Measurements from ENCODE around the gene TBC1D20. TPM values are rescaled to one million over a fixed set of nuclear protein-coding genes. Genes with fewer than 3 reads are reported as not detected.

The TBC1D20 gene
- total RNA-seq, 2 experiments from 2014 or later = 15.7 to 16.1 TPM

DNA sequence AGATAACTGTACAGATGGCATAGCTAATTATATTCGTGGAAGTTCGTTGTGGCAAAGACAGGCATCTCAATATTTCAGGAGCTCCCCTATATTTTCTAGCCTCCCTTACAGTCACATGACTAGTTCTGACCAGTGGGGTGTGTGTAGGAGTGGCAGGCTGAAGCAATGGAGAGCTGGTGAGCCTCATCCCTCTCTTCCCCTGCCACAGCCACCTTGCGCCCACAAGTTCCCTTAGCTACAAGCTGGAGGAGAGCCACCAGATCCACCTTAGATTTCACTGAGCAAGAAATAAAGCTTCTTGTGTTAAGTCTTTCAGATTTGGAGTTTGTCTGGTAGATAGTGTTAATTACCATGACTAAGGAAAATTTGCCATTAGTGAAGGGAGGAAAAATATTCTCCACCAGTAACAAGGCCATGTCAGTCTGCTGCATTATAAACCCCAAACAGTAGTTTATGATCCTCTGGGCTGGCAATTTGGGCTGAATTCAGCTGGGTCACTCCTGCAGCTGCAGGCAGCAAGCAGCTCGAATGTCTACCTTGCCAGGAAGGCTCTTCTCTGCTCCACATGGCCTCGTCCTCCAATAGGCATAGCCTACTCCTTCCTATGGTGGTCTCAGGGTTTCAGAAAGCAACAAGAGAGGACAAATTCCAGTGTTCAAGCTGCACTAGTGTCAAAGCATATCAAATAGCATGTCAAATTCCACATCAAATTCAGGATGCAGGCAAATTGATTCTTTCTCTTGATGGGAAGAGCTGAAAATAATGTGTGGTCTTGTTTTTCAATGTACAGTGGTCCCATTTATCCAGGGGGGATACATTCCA is 61.7 kb downstream of the TBC1D20 start:
- no peak overlapping the region for H3K27ac ChIP-seq (ENCODE audit: low read depth in 1 of 2, low read length in 2 of 2)
- ATAC-seq (ENCODE audit: poor library complexity) (no peak), DNase-seq (no peak)
- TF ChIP-seq, protein P1, sequence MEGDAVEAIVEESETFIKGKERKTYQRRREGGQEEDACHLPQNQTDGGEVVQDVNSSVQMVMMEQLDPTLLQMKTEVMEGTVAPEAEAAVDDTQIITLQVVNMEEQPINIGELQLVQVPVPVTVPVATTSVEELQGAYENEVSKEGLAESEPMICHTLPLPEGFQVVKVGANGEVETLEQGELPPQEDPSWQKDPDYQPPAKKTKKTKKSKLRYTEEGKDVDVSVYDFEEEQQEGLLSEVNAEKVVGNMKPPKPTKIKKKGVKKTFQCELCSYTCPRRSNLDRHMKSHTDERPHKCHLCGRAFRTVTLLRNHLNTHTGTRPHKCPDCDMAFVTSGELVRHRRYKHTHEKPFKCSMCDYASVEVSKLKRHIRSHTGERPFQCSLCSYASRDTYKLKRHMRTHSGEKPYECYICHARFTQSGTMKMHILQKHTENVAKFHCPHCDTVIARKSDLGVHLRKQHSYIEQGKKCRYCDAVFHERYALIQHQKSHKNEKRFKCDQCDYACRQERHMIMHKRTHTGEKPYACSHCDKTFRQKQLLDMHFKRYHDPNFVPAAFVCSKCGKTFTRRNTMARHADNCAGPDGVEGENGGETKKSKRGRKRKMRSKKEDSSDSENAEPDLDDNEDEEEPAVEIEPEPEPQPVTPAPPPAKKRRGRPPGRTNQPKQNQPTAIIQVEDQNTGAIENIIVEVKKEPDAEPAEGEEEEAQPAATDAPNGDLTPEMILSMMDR (IDR thresholded peaks at IDR 0.05) = no peak
- H3K4me1 Mint-ChIP-seq (ENCODE audit: low read depth) = peaks cover 18% of the 10 kb centered on the region
- peaks cover 20% of the 10 kb centered on the region for H3K36me3 ChIP-seq (ENCODE audit: insufficient read depth, low read length)
- no peak overlapping the region for H3K4me3 ChIP-seq (ENCODE audit: low read length)
- no peak overlapping the region for H3K4me3 Mint-ChIP-seq
- H3K9me3 Mint-ChIP-seq = no peaks in the 10 kb centered on the region
- H3K36me3 Mint-ChIP-seq (ENCODE audit: low read depth) = peaks cover 21% of the 10 kb centered on the region
- no peak overlapping the region for H3K27ac Mint-ChIP-seq
- POLR2A ChIA-PET = interaction anchor here (1.2 kb wide), 1 partner anchor 18 kb away, joined by 3 read pairs; no protein-coding TSS in a partner anchor
- no peaks in the 10 kb centered on the region for H3K9me3 ChIP-seq (ENCODE audit: control insufficient read depth in 1 of 2, insufficient read depth in 1 of 2, low read length in 2 of 2)
- H3K27me3 Mint-ChIP-seq = no peaks in the 10 kb centered on the region
- intact Hi-C loops (cut with DNase I, micrococcal nuclease) = no loop called here
- H3K27me3 ChIP-seq (ENCODE audit: control insufficient read depth in 1 of 2, insufficient read depth in 2 of 2, low read length in 2 of 2) = no peaks in the 10 kb centered on the region
- CTCF ChIA-PET = interaction anchor here (0.6 kb wide), 1 partner anchor 12 kb away, joined by 3 read pairs; no protein-coding TSS in a partner anchor
- peaks cover 14% of the 10 kb centered on the region for H3K4me1 ChIP-seq (ENCODE audit: insufficient read depth, low read length)

DNA sequence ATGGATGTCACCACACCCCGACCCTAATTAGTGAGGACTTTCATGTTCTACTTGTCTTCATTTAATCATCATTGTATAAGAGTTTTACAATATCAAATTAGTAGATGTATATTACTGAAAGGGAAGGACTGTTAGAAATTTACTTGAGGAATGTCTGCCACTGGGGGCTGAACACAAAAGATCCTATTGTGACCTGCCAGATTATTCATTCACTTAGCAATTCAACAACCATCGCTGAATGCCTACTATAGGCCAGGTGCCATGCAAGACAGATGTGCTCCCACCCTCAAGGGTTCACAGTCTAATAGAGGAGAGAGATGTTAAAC is 62.2 kb downstream of the TBC1D20 start:
- TF ChIP-seq, protein P1 (IDR thresholded peaks at IDR 0.05) = no peak
- no peak for ATAC-seq (ENCODE audit: poor library complexity)
- ChIA-PET POLR2A (no interaction called here), CTCF (no interaction called here)
- H3K4me1 Mint-ChIP-seq (ENCODE audit: low read depth) = peaks cover 18% of the 10 kb centered on the region
- no peak overlapping the region for H3K4me3 Mint-ChIP-seq
- Histone ChIP-seq H3K36me3 (ENCODE audit: insufficient read depth, low read length) (peaks cover 25% of the 10 kb centered on the region), H3K27ac (ENCODE audit: low read depth in 1 of 2, low read length in 2 of 2) (no peak overlapping the region), H3K4me1 (ENCODE audit: insufficient read depth, low read length) (peaks cover 14% of the 10 kb centered on the region), H3K4me3 (ENCODE audit: low read length) (no peak overlapping the region), H3K9me3 (ENCODE audit: control insufficient read depth in 1 of 2, insufficient read depth in 1 of 2, low read length in 2 of 2) (no peaks in the 10 kb centered on the region), H3K27me3 (ENCODE audit: control insufficient read depth in 1 of 2, insufficient read depth in 2 of 2, low read length in 2 of 2) (no peaks in the 10 kb centered on the region)
- no peaks in the 10 kb centered on the region for H3K27me3 Mint-ChIP-seq
- DNase-seq = no peak
- H3K36me3 Mint-ChIP-seq (ENCODE audit: low read depth) = peaks cover 25% of the 10 kb centered on the region
- no peak overlapping the region for H3K27ac Mint-ChIP-seq
- intact Hi-C loops (cut with DNase I, micrococcal nuclease) = no loop called here
- no peaks in the 10 kb centered on the region for H3K9me3 Mint-ChIP-seq

DNA sequence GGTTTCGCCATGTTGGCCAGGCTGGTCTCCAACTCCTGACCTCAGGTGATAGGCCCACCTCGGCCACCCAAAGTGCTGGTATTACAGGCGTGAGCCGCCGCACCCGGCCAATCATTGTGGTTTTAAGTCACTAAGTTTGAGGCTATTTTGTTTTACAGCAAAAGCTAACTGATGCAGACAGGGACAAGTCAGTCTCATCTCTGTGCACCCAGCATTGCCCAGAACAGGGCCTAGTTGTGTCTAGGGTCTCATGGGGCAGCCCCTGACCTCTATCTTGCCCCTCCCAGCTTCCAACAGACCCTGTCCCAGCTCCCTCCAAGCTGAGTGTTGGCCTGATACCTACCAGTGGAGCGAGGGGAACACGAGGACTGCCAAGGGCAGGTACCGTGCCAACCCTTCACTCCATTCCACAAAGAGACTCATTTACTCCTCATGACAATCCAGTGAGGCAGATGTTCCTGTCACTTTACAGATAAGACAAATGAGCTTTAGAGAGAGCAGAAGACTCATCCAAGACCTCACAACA is 63.1 kb downstream of the TBC1D20 start:
- Histone ChIP-seq H3K27ac (ENCODE audit: low read depth in 1 of 2, low read length in 2 of 2) (no peak overlapping the region), H3K36me3 (ENCODE audit: insufficient read depth, low read length) (peaks cover 33% of the 10 kb centered on the region), H3K9me3 (ENCODE audit: control insufficient read depth in 1 of 2, insufficient read depth in 1 of 2, low read length in 2 of 2) (no peaks in the 10 kb centered on the region), H3K4me1 (ENCODE audit: insufficient read depth, low read length) (peaks cover 14% of the 10 kb centered on the region), H3K4me3 (ENCODE audit: low read length) (no peak overlapping the region), H3K27me3 (ENCODE audit: control insufficient read depth in 1 of 2, insufficient read depth in 2 of 2, low read length in 2 of 2) (no peaks in the 10 kb centered on the region)
- Mint-ChIP-seq H3K4me3 (no peak overlapping the region), H3K36me3 (ENCODE audit: low read depth) (peaks cover 25% of the 10 kb centered on the region), H3K27ac (no peak overlapping the region), H3K27me3 (no peaks in the 10 kb centered on the region), H3K4me1 (ENCODE audit: low read depth) (peaks cover 18% of the 10 kb centered on the region), H3K9me3 (no peaks in the 10 kb centered on the region)
- ChIA-PET CTCF (interaction anchor here (1.0 kb wide), 1 partner anchor 8 kb away, joined by 5 read pairs; no protein-coding TSS in a partner anchor), POLR2A (interaction anchor here (0.8 to 1.1 kb wide), 2 partner anchors 8 to 18 kb away, joined by 3 to 4 read pairs; partner anchors contain the start of gene RBCK1)
- TF ChIP-seq, protein P1 (IDR thresholded peaks at IDR 0.05) = no peak
- DNase-seq (no peak), ATAC-seq (ENCODE audit: poor library complexity) (no peak)
- intact Hi-C loops (cut with DNase I, micrococcal nuclease) = no loop called here

Measured in CD4-positive, alpha-beta T cell (primary cell).